Measurements from ENCODE around the gene EFNB1.

The EFNB1 gene

DNA sequence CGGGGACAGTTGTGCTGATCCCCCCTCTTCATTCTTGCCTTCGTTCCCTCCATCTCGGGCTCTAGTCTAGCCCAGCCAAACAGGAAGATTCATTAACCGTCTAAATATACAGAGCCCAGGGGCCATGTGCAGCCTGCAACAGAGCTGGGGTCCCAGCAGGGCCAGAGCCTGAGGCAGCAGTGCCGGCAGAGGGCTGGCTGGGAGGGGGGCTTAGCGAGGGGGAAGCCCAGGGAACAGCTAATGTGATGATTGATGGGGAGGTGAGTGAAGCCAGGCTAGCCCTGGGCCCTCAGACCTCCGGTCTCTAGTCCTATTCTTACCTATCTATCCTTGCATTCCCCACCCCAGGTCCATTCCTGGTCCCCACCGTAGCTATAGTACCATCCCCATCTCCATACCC is 22.3 kb downstream of the EFNB1 start:
- Histone ChIP-seq H2BK15ac (ENCODE audit: low read length) (no peak overlapping the region), H2BK5ac (ENCODE audit: low read length) (no peak overlapping the region), H2AK5ac (ENCODE audit: low read depth, low read length) (no peak overlapping the region), H3K27me3 (ENCODE audit: control insufficient read depth in 3 of 3, insufficient read depth in 3 of 3, low read depth in 1 of 3, low read length in 3 of 3) (peaks cover 0 to 4% (median 0%) of the 10 kb centered on the region in 3 experiments), H3K4me1 (ENCODE audit: control insufficient read depth in 2 of 2, insufficient read depth in 1 of 2, low read depth in 1 of 2, low read length in 2 of 2) (peaks cover 12 to 17% of the 10 kb centered on the region in 2 donors), H3K14ac (ENCODE audit: low read length) (no peak overlapping the region), H3K4me3 (ENCODE audit: low read length in 2 of 2) (no peak overlapping the region), H2BK120ac (ENCODE audit: low read depth, low read length) (no peak overlapping the region), H3K9ac (ENCODE audit: low read depth, low read length, poor library complexity) (no peak overlapping the region), H2BK12ac (ENCODE audit: low read length) (no peak overlapping the region), H2AFZ (ENCODE audit: low read length) (no peak overlapping the region), H3K27ac (replicated peaks; ENCODE audit: low read length) (no peak overlapping the region), H3K4ac (ENCODE audit: low read length) (no peak overlapping the region), H3K18ac (ENCODE audit: low read length) (no peak overlapping the region), H4K91ac (ENCODE audit: low read depth, low read length, poor library complexity) (no peak overlapping the region), H3K36me3 (replicated peaks in 1 of 2; ENCODE audit: control insufficient read depth in 2 of 2, insufficient read depth in 2 of 2, low read length in 2 of 2) (no peaks in the 10 kb centered on the region), H3K9me3 (replicated peaks in 1 of 2; ENCODE audit: control insufficient read depth in 2 of 2, insufficient read depth in 1 of 2, low read depth in 1 of 2, low read length in 2 of 2) (no peaks in the 10 kb centered on the region), H3K4me2 (ENCODE audit: insufficient read depth, low read length, poor library complexity, severe bottlenecking) (no peak overlapping the region), H4K8ac (ENCODE audit: low read depth, low read length) (no peak overlapping the region), H3K23ac (ENCODE audit: low read depth, low read length, poor library complexity) (no peak overlapping the region), H3K79me1 (ENCODE audit: low read depth, low read length) (no peaks in the 10 kb centered on the region)
- DNase-seq (ENCODE audit: low spot score): no peak
- WGBS, 2 donors (ENCODE audit: extremely low coverage in 2 of 2, insufficient read length in 2 of 2, insufficient replicate concordance in 1 of 2): no CpG with 5 or more reads among the region's 8 CpGs

DNA sequence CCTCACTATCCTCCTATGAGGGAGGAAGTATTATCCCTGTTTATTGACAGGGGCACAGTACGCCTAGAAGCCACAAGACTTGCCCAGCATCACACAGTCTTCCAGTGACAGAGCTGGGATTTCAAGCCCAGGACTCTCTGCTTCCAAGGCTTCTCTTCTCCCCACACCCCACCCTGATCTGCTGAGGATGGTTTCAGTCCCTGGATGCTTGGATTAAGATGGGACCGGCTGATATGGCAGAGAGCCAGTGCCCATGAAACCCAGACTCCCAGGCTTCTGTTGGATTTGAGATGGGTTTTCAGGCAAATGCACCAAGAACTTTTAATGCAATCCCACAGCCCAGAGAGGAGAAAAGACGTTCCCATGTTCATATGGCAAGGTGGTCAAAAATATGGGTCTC is 23.2 kb downstream of the EFNB1 start:
- Histone ChIP-seq H3K79me1 (ENCODE audit: low read depth, low read length) (no peaks in the 10 kb centered on the region), H3K4ac (ENCODE audit: low read length) (no peak overlapping the region), H3K18ac (ENCODE audit: low read length) (no peak overlapping the region), H3K27me3 (ENCODE audit: control insufficient read depth in 3 of 3, insufficient read depth in 3 of 3, low read depth in 1 of 3, low read length in 3 of 3) (peaks cover 0 to 4% (median 0%) of the 10 kb centered on the region in 3 experiments), H3K4me1 (ENCODE audit: control insufficient read depth in 2 of 2, insufficient read depth in 1 of 2, low read depth in 1 of 2, low read length in 2 of 2) (peaks cover 10 to 12% of the 10 kb centered on the region in 2 donors), H3K27ac (replicated peaks; ENCODE audit: low read length) (no peak overlapping the region), H3K23ac (ENCODE audit: low read depth, low read length, poor library complexity) (no peak overlapping the region), H2BK15ac (ENCODE audit: low read length) (no peak overlapping the region), H2BK5ac (ENCODE audit: low read length) (no peak overlapping the region), H3K4me2 (ENCODE audit: insufficient read depth, low read length, poor library complexity, severe bottlenecking) (peak overlapping the region; percentile 2), H2AK5ac (ENCODE audit: low read depth, low read length) (no peak overlapping the region), H3K9me3 (replicated peaks in 1 of 2; ENCODE audit: control insufficient read depth in 2 of 2, insufficient read depth in 1 of 2, low read depth in 1 of 2, low read length in 2 of 2) (no peaks in the 10 kb centered on the region), H2BK120ac (ENCODE audit: low read depth, low read length) (no peak overlapping the region), H4K91ac (ENCODE audit: low read depth, low read length, poor library complexity) (no peak overlapping the region), H3K9ac (ENCODE audit: low read depth, low read length, poor library complexity) (no peak overlapping the region), H2AFZ (ENCODE audit: low read length) (no peak overlapping the region), H2BK12ac (ENCODE audit: low read length) (no peak overlapping the region), H3K14ac (ENCODE audit: low read length) (no peak overlapping the region), H3K36me3 (replicated peaks in 1 of 2; ENCODE audit: control insufficient read depth in 2 of 2, insufficient read depth in 2 of 2, low read length in 2 of 2) (no peaks in the 10 kb centered on the region), H4K8ac (ENCODE audit: low read depth, low read length) (no peak overlapping the region), H3K4me3 (ENCODE audit: low read length in 2 of 2) (no peak overlapping the region)
- DNase-seq (ENCODE audit: low spot score): no peak
- WGBS, 2 donors (ENCODE audit: extremely low coverage in 2 of 2, insufficient read length in 2 of 2, insufficient replicate concordance in 1 of 2): no CpG with 5 or more reads among the region's 3 CpGs

DNA sequence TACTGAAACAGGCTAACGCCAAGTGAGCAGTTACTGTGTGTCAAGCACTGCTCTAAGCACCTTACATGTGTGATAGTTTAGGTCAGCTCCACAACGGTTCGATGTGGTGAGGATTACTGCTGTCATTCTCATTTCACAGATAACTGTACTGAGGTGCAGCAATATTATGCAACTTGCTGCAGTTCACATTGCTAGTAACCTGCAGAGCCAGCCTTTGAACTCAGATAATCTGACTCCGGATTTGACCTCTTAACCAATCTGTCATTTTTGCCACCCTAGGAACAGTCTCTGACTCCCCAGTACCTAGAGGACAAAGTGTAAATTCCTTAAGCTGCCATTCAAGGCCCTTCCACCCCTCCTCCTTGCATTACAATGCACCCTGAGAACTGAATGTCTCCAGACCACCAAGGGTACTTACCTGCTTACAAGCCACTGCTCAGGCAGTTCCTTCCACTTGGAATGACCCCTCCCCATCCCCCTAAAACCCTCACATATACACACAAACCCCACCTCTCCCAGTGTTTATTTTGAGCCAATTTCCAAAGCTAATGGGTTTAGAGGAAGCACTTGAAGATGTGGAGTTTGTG is 24.9 kb downstream of the EFNB1 start:
- H2AK5ac ChIP-seq (ENCODE audit: low read depth, low read length): no peak overlapping the region
- no peak overlapping the region for H3K14ac ChIP-seq (ENCODE audit: low read length)
- H3K79me1 ChIP-seq (ENCODE audit: low read depth, low read length): no peaks in the 10 kb centered on the region
- H2BK5ac ChIP-seq (ENCODE audit: low read length): no peak overlapping the region
- H3K9ac ChIP-seq (ENCODE audit: low read depth, low read length, poor library complexity): no peak overlapping the region
- peaks cover 0 to 3% (median 0%) of the 10 kb centered on the region in 3 experiments for H3K27me3 ChIP-seq (ENCODE audit: control insufficient read depth in 3 of 3, insufficient read depth in 3 of 3, low read depth in 1 of 3, low read length in 3 of 3)
- WGBS, 2 donors (ENCODE audit: extremely low coverage in 2 of 2, insufficient read length in 2 of 2, insufficient replicate concordance in 1 of 2): no CpG with 5 or more reads among the region's 4 CpGs
- no peaks in the 10 kb centered on the region for H3K9me3 ChIP-seq (replicated peaks in 1 of 2; ENCODE audit: control insufficient read depth in 2 of 2, insufficient read depth in 1 of 2, low read depth in 1 of 2, low read length in 2 of 2)
- no peak overlapping the region for H3K4ac ChIP-seq (ENCODE audit: low read length)
- H2BK12ac ChIP-seq (ENCODE audit: low read length): no peak overlapping the region
- H3K4me1 ChIP-seq (ENCODE audit: control insufficient read depth in 2 of 2, insufficient read depth in 1 of 2, low read depth in 1 of 2, low read length in 2 of 2): peaks cover 10 to 12% of the 10 kb centered on the region in 2 donors
- H3K18ac ChIP-seq (ENCODE audit: low read length): no peak overlapping the region
- H2BK120ac ChIP-seq (ENCODE audit: low read depth, low read length): no peak overlapping the region
- H3K23ac ChIP-seq (ENCODE audit: low read depth, low read length, poor library complexity): no peak overlapping the region
- no peak overlapping the region for H2BK15ac ChIP-seq (ENCODE audit: low read length)
- DNase-seq (ENCODE audit: low spot score): no peak
- H2AFZ ChIP-seq (ENCODE audit: low read length): no peak overlapping the region
- H4K91ac ChIP-seq (ENCODE audit: low read depth, low read length, poor library complexity): no peak overlapping the region
- no peaks in the 10 kb centered on the region for H3K36me3 ChIP-seq (replicated peaks in 1 of 2; ENCODE audit: control insufficient read depth in 2 of 2, insufficient read depth in 2 of 2, low read length in 2 of 2)
- H3K4me3 ChIP-seq (ENCODE audit: low read length in 2 of 2): no peak overlapping the region
- no peak overlapping the region for H3K27ac ChIP-seq (replicated peaks; ENCODE audit: low read length)
- H4K8ac ChIP-seq (ENCODE audit: low read depth, low read length): no peak overlapping the region
- no peak overlapping the region for H3K4me2 ChIP-seq (ENCODE audit: insufficient read depth, low read length, poor library complexity, severe bottlenecking)

DNA sequence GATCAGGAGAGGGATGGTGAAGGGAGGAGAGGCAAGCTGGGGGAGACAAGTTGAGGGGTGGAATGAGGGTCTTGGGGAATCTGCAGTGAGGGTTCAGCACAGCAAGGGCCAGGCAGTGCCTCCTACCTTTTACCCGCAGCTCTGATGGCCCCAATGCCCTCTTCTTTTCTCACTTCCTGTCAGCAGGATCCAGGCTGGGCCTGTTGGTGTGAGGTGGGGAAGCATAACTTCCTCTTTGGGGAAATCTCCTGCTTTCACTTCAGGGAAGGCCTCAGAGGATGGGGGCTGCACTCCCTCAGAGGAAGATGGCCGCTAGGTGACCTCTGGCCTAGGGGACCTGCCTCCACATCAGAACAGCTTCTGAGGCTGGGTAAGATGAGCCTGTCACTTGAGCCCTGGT is 36.5 kb downstream of the EFNB1 start:
- Histone ChIP-seq H3K4me1 (ENCODE audit: control insufficient read depth in 2 of 2, insufficient read depth in 1 of 2, low read depth in 1 of 2, low read length in 2 of 2) (peaks cover 10 to 12% of the 10 kb centered on the region in 2 donors), H3K18ac (ENCODE audit: low read length) (no peak overlapping the region), H2AFZ (ENCODE audit: low read length) (peak overlapping the region; percentile 43), H2BK5ac (ENCODE audit: low read length) (no peak overlapping the region), H2BK15ac (ENCODE audit: low read length) (no peak overlapping the region), H3K9ac (ENCODE audit: low read depth, low read length, poor library complexity) (no peak overlapping the region), H3K79me1 (ENCODE audit: low read depth, low read length) (no peaks in the 10 kb centered on the region), H3K14ac (ENCODE audit: low read length) (no peak overlapping the region), H3K27me3 (ENCODE audit: control insufficient read depth in 3 of 3, insufficient read depth in 3 of 3, low read depth in 1 of 3, low read length in 3 of 3) (peaks cover 0 to 16% (median 0%) of the 10 kb centered on the region in 3 experiments), H3K4me3 (ENCODE audit: low read length in 2 of 2) (no peak overlapping the region), H3K9me3 (replicated peaks in 1 of 2; ENCODE audit: control insufficient read depth in 2 of 2, insufficient read depth in 1 of 2, low read depth in 1 of 2, low read length in 2 of 2) (no peaks in the 10 kb centered on the region), H3K4ac (ENCODE audit: low read length) (no peak overlapping the region), H2BK120ac (ENCODE audit: low read depth, low read length) (no peak overlapping the region), H2BK12ac (ENCODE audit: low read length) (no peak overlapping the region), H4K8ac (ENCODE audit: low read depth, low read length) (no peak overlapping the region), H3K4me2 (ENCODE audit: insufficient read depth, low read length, poor library complexity, severe bottlenecking) (no peak overlapping the region), H4K91ac (ENCODE audit: low read depth, low read length, poor library complexity) (no peak overlapping the region), H3K27ac (replicated peaks; ENCODE audit: low read length) (no peak overlapping the region), H2AK5ac (ENCODE audit: low read depth, low read length) (no peak overlapping the region), H3K36me3 (replicated peaks in 1 of 2; ENCODE audit: control insufficient read depth in 2 of 2, insufficient read depth in 2 of 2, low read length in 2 of 2) (no peaks in the 10 kb centered on the region), H3K23ac (ENCODE audit: low read depth, low read length, poor library complexity) (no peak overlapping the region)
- WGBS, 2 donors (ENCODE audit: extremely low coverage in 2 of 2, insufficient read length in 2 of 2, insufficient replicate concordance in 1 of 2): no CpG with 5 or more reads among the region's 2 CpGs
- no peak for DNase-seq (ENCODE audit: low spot score)

Measured in neuronal stem cell (in vitro differentiated cells).